Ectodermal cell (in vitro differentiated cells): ENCODE results near the gene TMEM91.
A peak's percentile ranks its signal among the peaks of the same experiment; 100 is the strongest.

ENCODE experiments used
- H3K27ac ChIP-seq: 2 replicates; pipeline ENCODE4 v1.7.0; 2013; ENCODE audit warnings: mild to moderate bottlenecking, low read depth, low read length; ENCODE audit not compliant: insufficient read depth, poor library complexity, severe bottlenecking
- H3K27me3 ChIP-seq: 2 replicates; pipeline ENCODE4 v1.7.0; 2013; ENCODE audit warnings: mild to moderate bottlenecking, low read length; ENCODE audit not compliant: insufficient read depth, control insufficient read depth, poor library complexity, severe bottlenecking
- H3K36me3 ChIP-seq: one replicate; pipeline ENCODE4 v1.7.0; 2013; ENCODE audit warnings: low read length; ENCODE audit not compliant: control insufficient read depth, insufficient read depth
- H3K4me1 ChIP-seq: one replicate; pipeline ENCODE4 v1.7.0; 2013; ENCODE audit warnings: low read length; ENCODE audit not compliant: control insufficient read depth, insufficient read depth
- H3K4me3 ChIP-seq: 2 replicates; pipeline ENCODE4 v1.7.0; 2013; ENCODE audit warnings: low read depth, low read length, control low read depth; ENCODE audit not compliant: insufficient read depth
- H3K9me3 ChIP-seq: 2 replicates; pipeline ENCODE4 v1.7.0; 2013; ENCODE audit warnings: mild to moderate bottlenecking, low read length, moderate library complexity; ENCODE audit not compliant: control insufficient read depth
- WGBS, 2 experiments: methylation state at CpG; one replicate each; pipeline ENCODE4 v1.1.7; 2013; ENCODE audit warnings: missing lambda C conversion rate in 2 of 2; 5-methylcytosine and 5-hydroxymethylcytosine counted together

TMEM91 gene

DNA sequence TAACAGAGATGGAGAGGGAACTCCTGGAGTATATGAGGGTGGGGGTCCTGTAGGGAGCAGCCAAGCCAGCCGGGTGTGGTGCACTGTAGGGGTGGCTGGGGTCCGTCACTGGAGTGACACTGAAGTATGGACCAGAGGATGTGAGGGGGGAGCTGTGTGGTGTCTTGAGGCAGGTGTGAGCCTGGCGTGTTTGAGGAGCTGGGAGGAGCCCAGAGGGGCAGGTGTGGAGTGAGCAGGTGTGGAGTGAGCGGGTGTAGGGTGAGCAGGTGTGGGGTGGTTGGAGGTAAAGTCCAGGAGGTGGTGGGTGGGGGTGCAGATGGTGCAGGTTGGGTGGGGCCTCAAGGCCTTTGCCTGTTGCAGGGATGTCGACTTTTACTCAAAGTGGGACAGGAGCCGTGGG is 45.0 kb downstream of the TMEM91 start:
- H3K4me1 ChIP-seq: no peaks in the 10 kb centered on the region
- H3K36me3 ChIP-seq: peaks cover 10% of the 10 kb centered on the region
- WGBS, 2 experiments: 91 to 94% methylated on average over 6 of the region's 6 CpGs
- no peak overlapping the region for H3K4me3 ChIP-seq
- no peak overlapping the region for H3K27ac ChIP-seq
- no peaks in the 10 kb centered on the region for H3K9me3 ChIP-seq
- no peaks in the 10 kb centered on the region for H3K27me3 ChIP-seq

DNA sequence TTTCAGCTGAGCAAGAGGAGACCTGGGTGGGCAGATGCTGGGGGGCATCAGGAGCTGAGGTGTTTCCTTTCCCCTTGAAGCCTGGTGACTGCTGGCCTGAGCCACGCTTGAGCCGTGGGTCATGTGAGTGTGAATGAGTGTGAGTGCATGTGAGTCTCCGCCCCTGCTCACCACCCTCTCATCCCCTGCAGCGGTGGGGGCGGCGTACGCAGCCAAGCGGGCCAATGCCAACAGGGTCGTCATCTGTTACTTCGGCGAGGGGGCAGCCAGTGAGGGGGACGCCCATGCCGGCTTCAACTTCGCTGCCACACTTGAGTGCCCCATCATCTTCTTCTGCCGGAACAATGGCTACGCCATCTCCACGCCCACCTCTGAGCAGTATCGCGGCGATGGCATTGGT is 45.6 kb downstream of the TMEM91 start:
- 93 to 95% methylated on average over 20 of the region's 20 CpGs for WGBS, 2 experiments
- Histone ChIP-seq H3K27me3 (no peaks in the 10 kb centered on the region), H3K36me3 (peaks cover 10% of the 10 kb centered on the region), H3K9me3 (no peaks in the 10 kb centered on the region), H3K27ac (no peak overlapping the region), H3K4me3 (no peak overlapping the region), H3K4me1 (peaks cover 6% of the 10 kb centered on the region)

DNA sequence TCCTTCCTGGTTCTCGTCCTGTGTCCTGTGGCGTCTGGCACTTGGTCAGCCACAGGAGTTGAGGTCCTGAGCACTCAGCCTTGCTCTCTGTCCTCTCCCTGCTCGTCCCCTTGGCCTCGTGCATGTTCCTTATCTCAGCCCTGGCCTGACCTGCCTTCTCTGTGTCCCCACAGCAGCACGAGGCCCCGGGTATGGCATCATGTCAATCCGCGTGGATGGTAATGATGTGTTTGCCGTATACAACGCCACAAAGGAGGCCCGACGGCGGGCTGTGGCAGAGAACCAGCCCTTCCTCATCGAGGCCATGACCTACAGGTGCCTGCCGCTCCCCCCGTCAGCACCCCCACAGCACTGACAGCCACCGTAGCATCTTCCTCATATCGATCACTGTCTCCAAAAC is 46.1 kb downstream of the TMEM91 start:
- Histone ChIP-seq H3K36me3 (peaks cover 10% of the 10 kb centered on the region), H3K27me3 (no peaks in the 10 kb centered on the region), H3K9me3 (no peaks in the 10 kb centered on the region), H3K27ac (no peak overlapping the region), H3K4me3 (no peak overlapping the region), H3K4me1 (peaks cover 7% of the 10 kb centered on the region)
- WGBS, 2 experiments: 91% methylated on average over 18 of the region's 18 CpGs

DNA sequence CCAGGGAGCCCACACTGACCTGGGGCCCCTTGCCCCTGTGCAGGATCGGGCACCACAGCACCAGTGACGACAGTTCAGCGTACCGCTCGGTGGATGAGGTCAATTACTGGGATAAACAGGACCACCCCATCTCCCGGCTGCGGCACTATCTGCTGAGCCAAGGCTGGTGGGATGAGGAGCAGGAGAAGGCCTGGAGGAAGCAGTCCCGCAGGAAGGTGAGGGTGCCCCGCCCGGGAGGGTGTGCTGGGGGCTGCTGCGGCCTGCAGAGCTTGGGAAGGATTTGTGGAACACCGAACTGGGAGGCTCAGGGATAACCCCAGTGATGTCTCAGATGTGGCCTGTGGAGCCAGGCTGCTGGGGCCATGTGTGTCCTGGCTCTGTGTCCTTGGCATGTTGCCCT is 46.6 kb downstream of the TMEM91 start:
- H3K9me3 ChIP-seq: no peaks in the 10 kb centered on the region
- no peaks in the 10 kb centered on the region for H3K27me3 ChIP-seq
- peaks cover 10% of the 10 kb centered on the region for H3K36me3 ChIP-seq
- H3K4me3 ChIP-seq: no peak overlapping the region
- no peak overlapping the region for H3K27ac ChIP-seq
- 94 to 96% methylated on average over 12 of the region's 12 CpGs for WGBS, 2 experiments
- H3K4me1 ChIP-seq: peaks cover 11% of the 10 kb centered on the region

DNA sequence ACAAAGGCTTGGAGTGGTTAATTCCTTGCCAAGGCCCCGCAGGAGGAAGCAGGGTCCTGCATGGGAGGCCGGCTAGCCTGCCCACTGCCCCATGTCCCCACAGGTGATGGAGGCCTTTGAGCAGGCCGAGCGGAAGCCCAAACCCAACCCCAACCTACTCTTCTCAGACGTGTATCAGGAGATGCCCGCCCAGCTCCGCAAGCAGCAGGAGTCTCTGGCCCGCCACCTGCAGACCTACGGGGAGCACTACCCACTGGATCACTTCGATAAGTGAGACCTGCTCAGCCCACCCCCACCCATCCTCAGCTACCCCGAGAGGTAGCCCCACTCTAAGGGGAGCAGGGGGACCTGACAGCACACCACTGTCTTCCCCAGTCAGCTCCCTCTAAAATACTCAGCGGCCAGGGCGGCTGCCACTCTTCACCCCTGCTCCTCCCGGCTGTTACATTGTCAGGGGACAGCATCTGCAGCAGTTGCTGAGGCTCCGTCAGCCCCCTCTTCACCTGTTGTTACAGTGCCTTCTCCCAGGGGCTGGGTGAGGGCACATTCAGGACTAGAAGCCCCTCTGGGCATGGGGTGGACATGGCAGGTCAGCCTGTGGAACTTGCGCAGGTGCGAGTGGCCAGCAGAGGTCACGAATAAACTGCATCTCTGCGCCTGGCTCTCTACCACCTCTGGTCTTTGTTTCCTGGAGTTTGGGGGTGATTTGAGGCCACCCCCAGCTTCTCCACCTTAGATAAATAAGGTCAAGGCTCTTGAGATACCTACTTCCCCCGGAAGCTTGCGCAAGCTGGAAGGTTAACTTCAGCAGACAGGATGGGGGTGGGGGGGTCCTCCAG is 48.2 kb downstream of the TMEM91 start:
- H3K4me3 ChIP-seq: no peak overlapping the region
- WGBS, 2 experiments: 91 to 94% methylated on average over 21 of the region's 21 CpGs
- H3K27ac ChIP-seq: no peak overlapping the region
- peaks cover 13% of the 10 kb centered on the region for H3K4me1 ChIP-seq
- no peaks in the 10 kb centered on the region for H3K27me3 ChIP-seq
- H3K36me3 ChIP-seq: peaks cover 4% of the 10 kb centered on the region
- no peaks in the 10 kb centered on the region for H3K9me3 ChIP-seq

DNA sequence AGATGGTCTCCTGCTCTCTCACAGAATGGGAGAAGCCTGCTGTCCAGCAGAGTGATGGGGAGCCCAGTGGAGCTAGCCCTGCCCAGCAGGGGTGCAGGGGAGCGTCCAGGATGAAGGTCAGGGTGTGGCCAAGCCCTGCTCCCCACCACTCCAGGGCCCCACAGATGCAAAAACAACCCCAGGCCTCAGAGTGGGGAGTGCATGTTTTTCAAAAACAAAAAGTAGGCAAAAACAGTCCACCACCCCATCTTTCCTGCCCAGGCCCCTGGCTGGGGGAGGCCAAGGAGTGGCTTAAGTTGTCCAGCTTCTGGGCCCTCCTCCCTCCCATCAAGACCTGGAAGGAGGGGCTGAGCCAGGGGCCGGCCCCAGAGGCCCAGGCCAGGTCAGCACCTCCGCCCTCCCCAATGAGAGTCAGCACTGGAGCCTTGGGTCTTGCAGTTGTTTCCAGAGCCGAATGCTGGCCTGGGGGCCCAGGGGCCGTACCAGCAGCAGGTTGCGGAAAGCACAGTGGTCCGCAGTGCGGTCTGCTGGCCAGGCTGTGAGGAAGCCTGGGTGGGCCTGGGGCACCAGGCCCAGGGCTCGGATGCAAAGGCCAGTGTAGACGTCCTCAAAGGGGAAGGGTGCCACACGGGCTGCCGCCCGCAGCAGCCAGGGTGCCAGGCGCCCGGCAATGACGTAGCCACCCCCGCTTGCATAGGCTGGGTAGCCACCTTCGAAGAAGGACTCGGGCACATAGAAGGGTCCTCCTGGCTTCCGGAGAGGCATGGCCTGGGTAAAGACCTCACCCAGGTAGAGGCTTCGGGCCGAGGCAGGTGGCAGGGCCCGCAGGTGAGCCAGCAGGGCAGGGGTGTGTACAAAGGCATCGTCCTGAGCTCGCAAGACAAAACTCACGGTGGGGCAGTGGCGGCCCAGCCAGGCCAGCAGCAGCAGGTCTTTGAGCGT is 49.1 kb downstream of the TMEM91 start:
- 94 to 95% methylated on average over 28 of the region's 28 CpGs for WGBS, 2 experiments
- peaks cover 4% of the 10 kb centered on the region for H3K36me3 ChIP-seq

DNA sequence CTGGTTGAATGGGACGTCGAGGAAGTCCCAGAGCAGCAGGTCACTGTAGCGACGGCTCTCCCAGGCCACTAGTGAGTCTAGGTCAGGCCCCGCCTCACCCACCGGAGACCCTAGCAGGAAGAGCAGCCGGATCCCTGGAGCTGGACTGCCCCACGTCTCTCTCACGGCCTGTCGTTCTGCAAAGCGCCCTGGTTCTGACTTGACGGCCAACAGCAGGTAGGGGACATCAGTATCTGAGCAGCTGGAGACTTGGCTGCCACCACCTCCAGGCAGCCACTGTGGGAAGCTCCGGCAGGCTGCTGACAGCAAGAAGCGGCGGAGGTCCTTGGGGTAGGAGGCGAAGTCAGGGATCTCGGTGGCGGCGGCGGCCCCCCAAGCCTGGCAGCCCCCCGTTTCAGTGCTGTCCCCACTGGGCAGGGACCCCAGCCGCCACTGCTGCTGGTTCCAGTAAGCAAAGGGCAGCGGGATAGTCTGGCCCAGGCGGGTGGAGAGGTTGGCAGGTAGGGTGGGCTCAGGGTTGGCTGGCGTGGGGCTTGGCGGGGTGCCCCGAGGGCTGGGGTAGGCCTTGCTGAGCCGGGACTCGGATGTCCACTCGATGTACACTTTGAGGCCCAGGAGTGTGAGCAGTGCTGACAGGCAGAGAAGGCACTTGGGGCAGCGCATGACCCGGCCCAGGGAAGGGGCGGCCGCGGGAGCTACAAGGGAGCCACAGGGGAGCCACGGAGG is 49.9 kb downstream of the TMEM91 start:
- H3K9me3 ChIP-seq: no peaks in the 10 kb centered on the region
- no peaks in the 10 kb centered on the region for H3K27me3 ChIP-seq
- H3K36me3 ChIP-seq: peaks cover 8% of the 10 kb centered on the region
- peaks cover 13% of the 10 kb centered on the region for H3K4me1 ChIP-seq
- H3K27ac ChIP-seq: no peak overlapping the region
- H3K4me3 ChIP-seq: peak overlapping the region; percentile 41
- 90% methylated on average over 36 of the region's 36 CpGs for WGBS, 2 experiments

More for the DNA sequence above, 49.1 kb downstream of the TMEM91 start:
- peaks cover 13% of the 10 kb centered on the region for H3K4me1 ChIP-seq
- H3K27ac ChIP-seq: no peak overlapping the region
- H3K9me3 ChIP-seq: no peaks in the 10 kb centered on the region
- no peak overlapping the region for H3K4me3 ChIP-seq
- H3K27me3 ChIP-seq: no peaks in the 10 kb centered on the region

DNA sequence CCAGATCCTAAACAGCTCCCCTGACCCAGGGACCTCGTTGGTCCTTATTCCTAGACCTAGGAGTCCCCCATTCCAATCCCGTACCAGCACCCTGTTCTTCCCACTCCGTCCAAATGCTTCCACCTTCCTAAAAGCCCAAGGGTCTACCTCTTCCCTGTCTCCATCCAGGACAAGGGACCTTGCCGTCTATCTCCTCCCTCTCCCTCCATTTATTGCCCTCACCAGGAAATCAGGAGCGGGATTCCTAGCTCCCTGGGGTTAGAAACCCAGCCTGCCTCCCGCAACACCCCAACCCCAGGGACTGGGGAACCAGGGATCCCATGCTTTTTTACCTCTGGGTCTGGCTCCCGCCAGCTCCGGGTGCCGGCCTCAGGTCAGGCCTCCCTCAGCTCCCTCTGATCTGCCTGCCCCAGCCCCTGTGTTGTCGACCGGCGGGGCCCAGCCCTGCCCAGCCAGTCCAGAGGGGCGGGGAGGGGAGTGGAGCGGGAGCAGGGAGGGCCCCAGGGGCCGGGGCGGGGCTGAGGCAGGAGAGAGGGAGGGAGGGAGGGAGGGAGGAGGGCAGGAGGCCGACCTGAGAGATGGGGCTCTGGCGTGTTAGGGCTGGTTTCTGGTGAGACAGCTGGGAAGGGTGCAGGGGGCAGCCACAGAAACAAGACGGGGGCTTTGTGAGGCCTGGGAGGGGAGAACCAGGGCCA is 50.8 kb downstream of the TMEM91 start, which contains the start of gene B3GNT8:
B3GNT8 (minus strand) TSS at position 423 of the 695 bp plus-strand sequence. CDS start 596 bp downstream, outside the sequence.
- peaks cover 12% of the 10 kb centered on the region for H3K36me3 ChIP-seq
- H3K4me1 ChIP-seq: peaks cover 13% of the 10 kb centered on the region
- no peaks in the 10 kb centered on the region for H3K27me3 ChIP-seq
- H3K4me3 ChIP-seq: peak within 1 kb of the TSS; percentile 41
- no peaks in the 10 kb centered on the region for H3K9me3 ChIP-seq
- 9 to 11% methylated on average over 19 of the region's 19 CpGs for WGBS, 2 experiments
- no peak within 1 kb of the TSS for H3K27ac ChIP-seq

DNA sequence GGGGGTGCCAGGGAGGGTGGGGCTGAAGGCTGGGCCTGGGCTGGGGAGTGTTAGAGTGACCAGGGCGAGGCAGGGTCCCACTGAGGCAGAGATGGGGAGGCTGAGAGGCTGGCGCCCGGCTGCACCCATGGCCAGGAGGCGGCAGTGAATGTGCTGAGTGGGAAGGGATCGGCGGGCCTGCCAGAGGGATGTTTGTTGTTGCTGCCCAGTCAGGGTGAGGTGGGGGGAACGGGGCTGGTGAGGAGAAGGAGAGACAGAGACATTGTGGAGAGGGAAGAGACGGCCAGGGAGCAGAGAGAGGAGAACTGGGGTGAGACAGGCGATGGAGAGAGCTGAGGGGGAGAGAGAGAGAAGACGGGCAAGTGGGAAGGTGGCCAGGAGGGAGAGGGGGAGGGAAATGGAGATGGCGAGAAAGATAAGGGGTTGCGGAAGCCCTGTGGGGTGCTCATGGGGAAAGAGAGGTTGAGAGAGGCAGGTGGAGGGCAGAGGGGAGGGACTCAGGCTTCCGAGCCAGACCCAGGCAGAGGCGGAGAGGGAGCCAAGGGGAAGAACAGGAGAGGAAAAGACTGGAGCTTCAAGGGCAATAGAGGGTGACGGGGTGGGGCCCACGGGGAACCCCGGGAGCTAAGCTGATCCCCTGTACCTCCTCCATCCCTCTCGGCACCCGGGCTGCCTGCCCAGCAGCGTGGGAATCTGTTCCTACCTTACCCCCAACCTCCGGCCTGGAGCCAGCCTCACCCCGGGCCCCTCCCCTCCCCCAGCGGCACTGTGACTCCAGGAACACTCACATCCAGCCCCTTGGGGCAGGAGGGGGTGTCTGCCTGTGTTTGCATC is 51.5 kb downstream of the TMEM91 start:
- Histone ChIP-seq H3K4me3 (peak overlapping the region; percentile 41), H3K4me1 (peaks cover 13% of the 10 kb centered on the region), H3K27ac (no peak overlapping the region), H3K36me3 (peaks cover 18% of the 10 kb centered on the region), H3K27me3 (no peaks in the 10 kb centered on the region), H3K9me3 (no peaks in the 10 kb centered on the region)
- WGBS, 2 experiments: 19 to 20% methylated on average over 23 of the region's 23 CpGs
